ENCODE results near the gene TEDC1.
A peak's percentile ranks its signal among the peaks of the same experiment; 100 is the strongest.

Gene TEDC1

GRCh38 chr14:105532735-105533141 is 41.7 kb downstream of the TEDC1 start (continued):
- no peak for TF ChIP-seq ZSCAN18 (tag by site-specific recombination; IDR thresholded peaks at IDR 0.05)
- no peak for TF ChIP-seq WT1 (tag by site-specific recombination; IDR thresholded peaks at IDR 0.05)
- no peak for TF ChIP-seq ZBTB7A (tag by site-specific recombination; IDR thresholded peaks at IDR 0.05; ENCODE audit: low read depth)
- no peak for TF ChIP-seq ZBTB6 (tag by site-specific recombination; IDR thresholded peaks at IDR 0.05)
- 0 out of 2 replicates have a peak, but pooled peaks have one; percentile 16 for TF ChIP-seq PATZ1 (tag by site-specific recombination; IDR thresholded peaks at IDR 0.05)
- TF ChIP-seq ZNF335 (tag by site-specific recombination; conservative IDR thresholded peaks at IDR 0.05), result no peak
- TF ChIP-seq ZBTB10 (tag by site-specific recombination; IDR thresholded peaks at IDR 0.05), result no peak
- no peak for TF ChIP-seq ZNF354C (tag by site-specific recombination; IDR thresholded peaks at IDR 0.05; ENCODE audit: borderline replicate concordance, low read depth)
- no peak for TF ChIP-seq ZBTB48 (tag by site-specific recombination; IDR thresholded peaks at IDR 0.05)
- TF ChIP-seq GLIS1 (tag by site-specific recombination; IDR thresholded peaks at IDR 0.05), result peak; percentile 44
- no peak for TF ChIP-seq ZNF223 (tag by site-specific recombination; IDR thresholded peaks at IDR 0.05)
- TF ChIP-seq ZNF2 (tag by site-specific recombination; IDR thresholded peaks at IDR 0.05), result peak; percentile 77
- TF ChIP-seq ZFP69B (tag by site-specific recombination; IDR thresholded peaks at IDR 0.05), result no peak
- no peak for TF ChIP-seq ZBTB8A (tag by site-specific recombination; IDR thresholded peaks at IDR 0.05)
- TF ChIP-seq ZSCAN30 (tag by site-specific recombination; IDR thresholded peaks at IDR 0.05), result no peak
- TF ChIP-seq ZBTB44 (tag by site-specific recombination; IDR thresholded peaks at IDR 0.05), result peak; percentile 84
- TF ChIP-seq ZBTB17 (tag by site-specific recombination; IDR thresholded peaks at IDR 0.05), result no peak
- peak; percentile 34; the same call in 1 of the 2 replicates for TF ChIP-seq KLF17 (tag by site-specific recombination; IDR thresholded peaks at IDR 0.05)
- TF ChIP-seq HOXA7 (CRISPR knock-in tag; IDR thresholded peaks at IDR 0.05; ENCODE audit: borderline replicate concordance), result no peak
- TF ChIP-seq PRDM1 (tag by site-specific recombination; IDR thresholded peaks at IDR 0.05), result no peak
- TF ChIP-seq ZNF146 (tag by site-specific recombination; IDR thresholded peaks at IDR 0.05), result no peak
- no peak for TF ChIP-seq ZNF768 (tag by site-specific recombination; IDR thresholded peaks at IDR 0.05)
- no peak for TF ChIP-seq ZNF514 (tag by site-specific recombination; IDR thresholded peaks at IDR 0.05)
- TF ChIP-seq ZNF202 (tag by site-specific recombination; IDR thresholded peaks at IDR 0.05; ENCODE audit: borderline replicate concordance), result no peak
- peak; percentile 73 for TF ChIP-seq ZNF600 (tag by site-specific recombination; IDR thresholded peaks at IDR 0.05)
- no peak for TF ChIP-seq HIC1 (tag by site-specific recombination; IDR thresholded peaks at IDR 0.05)
- peak; percentile 8; the same call in 1 of the 2 replicates for TF ChIP-seq ZNF623 (tag by site-specific recombination; IDR thresholded peaks at IDR 0.05)
- peak; percentile 19; the same call in 1 of the 2 replicates for TF ChIP-seq KLF9 (tag by site-specific recombination; IDR thresholded peaks at IDR 0.05; ENCODE audit: low read depth)
- no peak for TF ChIP-seq ZNF121 (tag by site-specific recombination; IDR thresholded peaks at IDR 0.05)
